HG03565 (cell line): ENCODE measurements around the gene TGFBI.
A peak's percentile ranks its signal among the peaks of the same experiment; 100 is the strongest.

ENCODE experiments used
- ATAC-seq: cut with Tn5 transposase; IDR thresholded peaks from one replicate; pipeline ENCODE4 v1.9.1; 2021; ENCODE audit warnings: mild to moderate bottlenecking, moderate library complexity; ENCODE audit not compliant: unreplicated experiment

TGFBI gene

DNA sequence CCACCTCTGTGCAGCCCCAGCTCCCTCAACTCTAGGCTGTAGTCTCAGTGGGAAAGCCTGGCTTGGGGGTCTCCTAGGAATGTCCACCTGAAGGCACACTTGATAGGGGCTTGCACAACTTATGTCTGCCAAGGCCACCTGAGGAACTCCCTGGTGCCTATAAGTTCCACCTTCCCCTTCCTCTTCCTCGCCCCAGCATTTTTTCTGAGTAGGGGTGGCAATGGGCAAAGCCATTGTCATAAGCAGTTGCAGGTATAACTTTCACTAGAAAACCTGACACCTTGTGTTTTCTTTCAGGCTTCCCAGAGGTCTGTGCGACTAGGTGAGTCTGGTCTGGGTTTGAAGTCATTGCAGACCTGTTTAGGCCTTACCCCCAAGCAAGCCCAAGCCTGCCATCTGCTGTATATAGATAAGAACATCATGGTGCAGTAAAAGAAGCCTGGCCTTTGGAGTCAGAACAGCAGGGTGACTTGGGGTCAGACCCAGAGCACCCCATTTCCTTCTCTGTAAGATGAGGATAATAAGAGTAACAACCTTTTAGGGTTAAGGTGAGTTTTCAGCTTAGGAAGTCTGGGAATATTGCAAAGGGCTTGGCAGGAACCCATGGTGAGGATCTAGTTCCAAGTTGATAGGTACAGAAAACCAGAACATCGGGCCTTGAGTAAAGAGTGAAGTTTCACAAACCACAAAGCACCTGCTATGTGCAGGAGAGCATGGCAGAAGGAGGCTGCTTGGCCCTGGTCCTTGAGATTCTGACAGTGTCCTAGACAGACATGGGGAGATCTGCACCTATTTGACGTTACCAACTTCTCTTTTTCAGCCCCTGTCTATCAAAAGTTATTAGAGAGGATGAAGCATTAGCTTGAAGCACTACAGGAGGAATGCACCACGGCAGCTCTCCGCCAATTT, 33.8 kb downstream of the TGFBI start:
- peak; percentile 77 for ATAC-seq

DNA sequence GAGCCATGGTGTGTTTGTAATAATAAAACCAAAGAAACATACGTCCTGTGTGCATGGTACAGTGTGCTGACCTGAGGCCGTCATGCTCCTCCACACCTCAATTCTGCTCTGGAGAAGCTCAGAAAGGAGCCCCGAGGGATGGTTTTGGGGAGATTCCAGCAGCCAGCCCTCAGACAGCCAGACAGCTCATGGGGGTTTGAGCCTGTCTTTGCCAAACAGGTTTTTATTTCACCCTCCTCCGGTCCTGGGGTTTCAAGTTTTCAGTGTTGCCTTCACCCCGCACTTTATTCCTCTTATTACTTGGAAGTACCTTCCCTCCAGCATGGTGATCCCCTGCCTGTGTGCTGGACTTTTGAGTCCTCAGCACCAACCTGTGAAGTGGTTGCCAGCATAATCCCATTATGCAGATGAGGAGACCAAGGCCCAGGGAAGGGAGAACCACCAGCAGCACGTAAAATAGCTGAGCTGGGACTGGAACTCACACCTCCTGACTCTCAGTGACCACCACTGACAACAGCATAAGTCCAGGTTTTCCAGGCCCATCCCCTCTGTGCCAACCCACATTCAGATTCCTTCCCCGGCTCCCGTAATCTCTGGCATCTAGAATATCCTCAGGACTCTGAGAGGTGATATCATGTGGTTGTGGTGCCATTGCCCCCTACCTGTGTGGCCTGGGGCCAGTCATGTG, 35.1 kb downstream of the TGFBI start:
- ATAC-seq, result no peak

DNA sequence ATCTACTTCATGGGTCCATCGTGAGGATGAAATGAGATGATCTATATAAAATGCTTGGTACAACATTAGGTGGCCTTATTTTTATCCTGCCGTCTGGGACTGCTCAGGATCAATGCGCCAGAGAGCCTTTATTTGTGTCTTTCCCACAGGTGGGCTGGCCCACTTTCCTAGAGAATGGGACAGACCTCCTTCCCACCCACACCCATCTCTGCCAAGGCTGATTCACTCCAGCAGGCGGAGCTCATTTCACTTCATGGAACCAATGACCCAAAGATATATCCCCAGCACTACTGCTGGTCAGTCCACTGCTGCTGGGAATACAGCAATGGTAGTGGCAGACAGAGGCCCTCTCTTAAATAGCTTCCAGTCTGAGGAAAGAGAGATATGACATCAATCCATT, 35.7 kb downstream of the TGFBI start:
- no peak for ATAC-seq

DNA sequence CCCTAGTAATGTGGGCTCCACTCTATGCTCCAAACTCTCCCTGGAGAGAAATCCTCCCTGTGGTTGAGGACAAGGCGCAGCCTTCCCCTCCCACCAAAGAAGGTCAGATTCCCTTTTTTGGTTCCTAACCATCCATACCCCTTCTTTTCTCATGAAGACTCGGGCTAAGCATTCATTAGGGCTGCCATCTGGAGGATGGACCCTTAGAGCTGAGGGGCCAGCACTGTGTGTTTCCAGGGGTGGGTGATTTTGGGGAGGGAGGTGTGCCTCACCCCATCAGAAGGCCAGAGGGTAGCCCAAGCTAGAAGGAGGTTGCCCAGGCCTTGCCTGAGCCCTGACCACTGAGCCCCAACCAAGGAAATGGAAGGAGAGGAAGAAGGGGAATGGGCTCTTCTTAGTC, 36.8 kb downstream of the TGFBI start:
- no peak for ATAC-seq

DNA sequence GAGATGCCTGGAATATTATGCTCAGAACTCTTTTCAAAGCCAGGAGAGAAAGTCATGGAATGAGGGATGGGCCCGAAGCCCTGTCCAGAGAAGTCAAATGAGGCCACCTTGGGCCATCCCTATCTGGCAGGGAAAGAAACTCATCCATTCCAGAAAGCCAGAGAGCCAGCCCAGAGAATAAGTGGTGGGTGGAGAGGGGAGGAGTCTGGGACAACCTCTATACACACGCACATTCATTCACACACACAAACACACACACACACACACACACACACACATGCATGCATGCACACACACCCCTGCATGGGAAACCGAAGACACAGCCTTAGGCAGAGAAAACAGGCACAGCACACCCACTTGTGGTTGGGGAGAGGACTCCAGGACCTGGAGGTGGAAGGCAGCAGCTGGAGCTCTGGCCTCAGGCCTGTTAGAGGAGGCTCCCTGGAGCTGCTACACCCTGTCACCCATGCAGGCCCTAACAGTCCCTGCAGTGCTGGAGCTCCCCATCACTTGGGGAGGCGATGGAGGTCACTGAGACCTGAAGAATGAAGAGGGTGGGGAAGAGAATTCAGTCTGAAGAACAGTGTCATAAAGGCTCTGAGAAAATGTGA, 38.0 kb downstream of the TGFBI start:
- no peak for ATAC-seq

DNA sequence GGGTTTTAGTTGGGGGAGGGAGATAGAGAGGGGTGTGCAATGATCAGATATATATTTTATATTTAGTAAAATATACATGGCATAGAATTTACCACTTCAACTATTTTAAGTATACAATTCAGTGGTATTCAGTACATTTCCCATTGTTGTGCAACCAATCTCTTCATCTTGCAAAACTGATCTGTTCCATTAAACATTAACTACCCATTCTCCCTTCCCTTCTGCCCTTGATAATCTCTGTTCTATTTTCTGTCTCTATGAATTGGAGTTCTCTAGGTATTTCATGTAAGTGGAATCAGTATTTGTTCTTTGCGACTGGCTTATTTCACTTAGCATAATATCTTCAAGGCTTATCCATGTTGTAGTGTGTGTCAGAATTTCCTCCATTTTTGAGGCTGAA, 38.6 kb downstream of the TGFBI start:
- ATAC-seq, result no peak

DNA sequence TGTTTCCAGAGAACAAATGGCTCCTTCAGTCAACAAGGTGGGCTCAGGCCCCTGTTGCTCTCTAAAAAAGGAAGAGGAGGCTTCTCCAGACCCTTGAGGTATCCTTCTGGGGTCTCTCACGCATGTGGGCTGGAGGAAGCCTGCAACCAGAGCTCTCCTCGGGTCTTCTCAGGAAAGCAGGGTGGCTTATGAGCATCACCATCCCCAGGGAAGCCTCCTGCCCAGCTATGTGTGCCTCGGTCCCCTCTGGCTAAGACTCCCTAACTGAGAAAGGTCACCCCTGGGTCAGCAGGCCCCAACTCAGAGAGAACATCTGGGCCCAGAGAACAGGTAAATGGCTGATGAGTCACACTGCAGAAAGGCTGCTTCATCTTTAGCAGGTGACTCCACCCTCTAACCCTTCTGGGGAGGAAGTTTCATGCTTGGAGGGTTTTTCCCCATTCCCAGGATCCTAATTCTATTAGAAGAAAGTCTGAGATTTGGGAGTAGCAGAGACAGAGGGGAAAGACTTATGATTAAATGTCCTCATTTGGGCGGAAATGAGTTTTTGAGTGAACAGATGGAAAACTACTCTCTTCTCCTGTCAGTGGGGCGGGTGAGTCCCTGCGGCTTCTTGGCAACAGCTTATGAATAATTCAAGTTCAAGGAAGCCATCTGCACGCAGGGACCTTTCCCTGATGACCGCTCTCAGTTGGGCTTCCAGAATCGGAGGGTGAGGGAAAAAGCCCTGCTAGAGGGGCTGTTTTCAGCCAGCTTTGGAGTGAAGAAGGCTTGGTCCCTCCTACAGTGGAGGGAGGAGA, 41.9 kb downstream of the TGFBI start:
- ATAC-seq, result no peak

DNA sequence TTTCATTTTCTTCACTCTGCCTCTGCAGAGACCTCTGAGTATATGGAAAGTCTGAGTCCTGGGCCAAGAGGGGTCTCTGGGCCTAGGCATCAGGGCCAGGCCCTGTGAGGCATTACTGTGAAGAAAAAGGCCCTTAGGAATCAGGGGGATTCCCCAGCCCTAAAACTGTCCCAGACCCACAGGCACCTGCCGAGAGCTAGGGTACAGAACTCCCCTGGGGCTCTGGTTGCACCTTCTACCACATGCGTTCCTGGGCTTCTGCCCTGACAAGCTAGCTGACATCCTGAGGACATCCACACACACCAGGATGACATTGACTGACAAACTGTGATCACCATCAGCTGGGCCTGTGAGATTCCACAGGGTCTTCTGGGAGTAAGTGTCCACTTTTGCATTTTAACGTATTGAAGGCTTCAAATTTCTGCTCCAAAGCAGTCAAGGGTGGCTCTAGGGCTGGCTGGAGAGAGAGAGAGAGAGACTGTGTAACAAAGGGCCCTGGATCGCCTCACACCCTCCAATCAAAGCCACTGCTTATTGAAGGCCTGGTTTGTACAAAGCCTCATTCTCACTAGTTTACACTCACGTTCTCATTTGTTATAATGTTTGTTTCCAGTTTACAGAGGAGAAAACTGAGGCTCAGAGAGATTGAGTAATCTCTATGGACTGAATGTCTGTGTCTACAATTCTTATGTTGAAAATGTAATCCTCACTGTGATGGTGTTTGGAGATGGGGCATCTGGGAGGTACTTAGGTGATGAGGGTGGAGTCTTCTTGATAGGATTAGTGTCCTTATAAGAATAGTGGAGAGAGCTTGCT, 45.1 kb downstream of the TGFBI start:
- peak; percentile 66 for ATAC-seq

DNA sequence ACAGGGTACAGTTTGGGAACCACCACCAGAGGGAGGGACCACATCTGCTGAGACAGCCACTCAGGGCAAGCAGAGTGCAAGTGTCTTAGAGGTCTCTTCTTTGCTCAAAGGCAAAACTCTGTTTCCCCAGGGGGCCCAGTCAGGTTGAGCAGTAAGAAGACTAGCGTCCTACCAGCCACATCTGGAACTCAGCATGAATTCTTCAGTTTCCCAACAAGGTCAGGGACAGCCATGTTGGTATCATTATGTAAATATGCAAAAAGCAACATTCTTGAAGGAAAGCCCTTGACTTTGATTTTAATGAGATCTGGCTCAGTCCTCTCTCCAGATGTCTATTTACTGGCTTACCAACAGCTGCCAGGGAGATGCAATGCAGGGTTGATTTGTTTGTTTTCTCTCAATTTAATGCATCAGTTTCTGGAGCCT, 46.7 kb downstream of the TGFBI start:
- no peak for ATAC-seq

DNA sequence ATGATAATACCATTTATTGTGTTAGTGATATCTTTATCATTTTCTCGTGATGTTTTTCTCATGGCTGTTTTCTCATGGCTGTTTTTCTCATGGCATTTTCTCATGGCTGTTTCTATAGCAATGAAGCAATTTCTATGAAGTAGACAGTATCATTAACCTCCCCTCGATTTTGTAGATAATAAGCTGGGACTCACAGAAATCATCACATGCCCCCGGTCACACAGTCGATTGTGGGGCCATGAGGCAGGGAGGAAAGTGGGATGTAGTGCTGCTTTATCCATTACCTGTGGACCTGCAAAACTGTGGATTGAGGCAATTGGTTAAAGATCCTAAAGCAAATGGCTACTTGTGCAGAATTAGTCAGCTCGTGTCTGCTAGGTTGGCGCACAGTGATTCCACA, 47.3 kb downstream of the TGFBI start:
- ATAC-seq, result no peak

DNA sequence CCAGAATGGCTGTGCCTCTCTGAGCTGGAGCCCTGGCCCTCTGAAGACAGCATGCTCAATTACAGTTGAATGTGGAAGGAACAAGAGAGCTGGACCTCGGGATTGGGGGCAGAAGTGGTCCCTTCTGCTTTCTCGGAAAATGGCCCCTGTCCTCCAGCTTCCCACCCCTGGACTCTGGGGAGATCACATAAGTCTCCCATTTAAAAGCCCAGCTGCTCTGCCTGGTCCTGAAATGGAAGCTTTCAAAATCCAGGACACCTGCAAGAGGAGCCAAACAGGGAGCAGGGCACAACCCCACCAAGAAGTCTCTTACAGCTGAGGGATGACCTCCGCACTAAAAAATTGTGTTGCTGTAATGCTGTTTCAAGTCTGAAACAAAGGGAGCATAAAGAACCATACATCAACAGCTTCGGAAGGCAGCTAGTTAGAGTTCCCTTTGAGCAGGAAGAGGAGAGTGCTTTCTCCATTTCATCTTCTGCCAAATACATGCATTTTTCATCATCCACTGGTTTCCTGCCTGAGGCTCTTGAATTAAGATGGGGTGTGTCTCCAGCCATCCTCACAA, 48.2 kb downstream of the TGFBI start:
- no peak for ATAC-seq

DNA sequence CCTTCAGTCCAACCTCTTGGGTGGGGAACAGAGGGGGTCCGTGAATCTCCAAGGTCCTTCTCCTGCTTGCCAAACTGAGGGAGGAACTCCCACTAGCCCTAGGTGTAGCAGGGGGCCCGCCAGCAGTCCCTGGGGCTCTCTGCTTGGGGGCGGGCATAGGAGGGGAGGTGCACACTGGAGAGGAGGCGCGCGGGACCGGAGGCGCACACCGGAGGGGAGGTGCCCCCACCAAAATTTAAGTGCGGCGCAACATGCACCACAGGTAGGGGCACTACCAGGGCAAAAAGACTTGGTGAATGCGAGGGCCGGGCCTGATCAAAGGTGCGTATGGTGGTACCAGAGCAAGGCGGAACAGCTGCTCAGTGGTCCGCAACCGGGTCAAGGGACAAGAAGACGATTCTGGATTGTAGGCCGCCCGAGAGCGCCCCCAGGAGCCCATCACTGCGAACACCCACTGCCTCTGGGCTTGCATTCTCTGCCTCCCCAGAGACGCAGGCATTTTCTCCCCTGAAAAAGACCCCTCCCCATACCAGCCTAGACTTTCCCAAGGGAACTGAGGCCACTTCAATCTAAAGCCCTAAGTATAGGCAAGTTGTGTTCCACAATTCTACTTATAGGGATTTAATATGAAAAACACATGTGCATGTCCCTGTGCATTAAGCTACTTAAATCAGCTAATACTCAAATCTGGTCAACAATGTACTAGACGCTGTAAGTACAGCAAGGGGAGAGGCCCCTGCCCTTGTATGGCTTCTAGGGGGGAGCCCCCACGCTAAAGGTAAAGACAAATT, 50.6 kb downstream of the TGFBI start:
- ATAC-seq, result no peak

DNA sequence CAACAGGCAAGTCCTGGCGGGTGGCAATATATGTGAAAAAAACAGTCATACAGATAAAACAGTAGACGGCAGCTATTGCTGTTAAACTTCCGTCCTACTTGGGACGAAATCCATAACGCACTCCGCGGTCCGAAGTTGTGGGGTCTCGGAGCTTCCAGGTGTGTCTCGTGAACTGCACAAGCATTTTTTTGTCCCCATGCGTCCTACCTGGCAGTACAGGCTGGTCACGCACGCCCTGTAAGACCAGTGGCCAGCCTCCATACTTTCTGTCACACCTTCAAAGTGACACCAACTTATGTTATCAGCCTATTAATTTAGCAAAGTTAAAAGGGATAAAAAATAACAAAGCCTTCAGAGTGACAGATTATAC, 51.3 kb downstream of the TGFBI start:
- ATAC-seq, result no peak

DNA sequence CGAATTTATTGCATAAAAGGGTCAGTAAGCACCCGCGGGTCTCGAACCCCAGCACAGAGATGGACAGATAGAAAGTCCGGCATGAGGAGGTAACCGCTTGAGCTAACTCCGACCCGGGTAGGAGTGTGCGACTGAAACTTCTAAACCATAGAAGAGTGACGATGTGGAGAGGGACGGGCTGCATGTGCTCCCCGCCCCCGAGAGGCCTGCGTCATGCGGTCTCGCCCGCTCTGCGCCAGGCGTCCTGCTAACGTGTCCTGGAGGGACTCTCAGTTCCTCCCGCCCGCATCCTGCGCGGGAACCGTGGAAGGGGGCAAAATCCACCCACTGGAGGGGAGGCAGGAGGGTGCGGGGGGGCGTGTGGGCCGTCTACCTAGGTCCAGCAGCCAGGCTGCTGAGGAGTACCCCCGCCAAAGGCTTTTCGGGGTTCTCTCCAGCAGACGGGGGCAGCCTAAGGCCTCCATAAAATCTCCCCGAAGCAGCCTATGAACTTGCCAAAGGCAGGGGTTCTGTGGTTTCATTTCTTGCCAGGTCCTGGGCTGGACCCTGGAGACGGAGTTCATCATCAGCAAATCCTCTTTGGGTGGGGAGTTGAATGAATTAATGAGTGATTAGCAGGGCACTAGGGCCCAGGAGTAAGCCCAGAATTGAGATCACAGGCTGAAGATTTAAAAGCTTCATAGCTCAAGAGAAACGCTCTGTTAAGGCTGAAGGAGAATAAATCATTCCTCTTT, 51.9 kb downstream of the TGFBI start:
- peak; percentile 83 for ATAC-seq

DNA sequence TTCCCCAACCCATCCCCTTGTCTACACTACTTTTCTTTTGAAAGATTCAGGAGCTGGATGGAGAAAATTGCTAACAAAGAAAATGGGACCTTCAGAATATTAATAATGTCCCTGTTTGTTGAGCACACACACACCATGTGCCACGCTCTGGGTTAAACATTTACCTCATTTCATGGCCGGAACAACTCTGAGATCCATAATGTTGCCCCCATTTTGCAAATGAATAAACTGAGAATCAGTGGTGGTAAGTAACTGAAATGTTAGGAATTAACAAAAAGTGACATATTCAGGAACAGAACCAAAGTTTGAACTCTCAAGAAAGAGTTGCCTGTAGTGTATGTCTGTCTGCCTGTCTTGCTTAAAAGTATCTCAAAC, 52.4 kb downstream of the TGFBI start:
- ATAC-seq, result no peak

DNA sequence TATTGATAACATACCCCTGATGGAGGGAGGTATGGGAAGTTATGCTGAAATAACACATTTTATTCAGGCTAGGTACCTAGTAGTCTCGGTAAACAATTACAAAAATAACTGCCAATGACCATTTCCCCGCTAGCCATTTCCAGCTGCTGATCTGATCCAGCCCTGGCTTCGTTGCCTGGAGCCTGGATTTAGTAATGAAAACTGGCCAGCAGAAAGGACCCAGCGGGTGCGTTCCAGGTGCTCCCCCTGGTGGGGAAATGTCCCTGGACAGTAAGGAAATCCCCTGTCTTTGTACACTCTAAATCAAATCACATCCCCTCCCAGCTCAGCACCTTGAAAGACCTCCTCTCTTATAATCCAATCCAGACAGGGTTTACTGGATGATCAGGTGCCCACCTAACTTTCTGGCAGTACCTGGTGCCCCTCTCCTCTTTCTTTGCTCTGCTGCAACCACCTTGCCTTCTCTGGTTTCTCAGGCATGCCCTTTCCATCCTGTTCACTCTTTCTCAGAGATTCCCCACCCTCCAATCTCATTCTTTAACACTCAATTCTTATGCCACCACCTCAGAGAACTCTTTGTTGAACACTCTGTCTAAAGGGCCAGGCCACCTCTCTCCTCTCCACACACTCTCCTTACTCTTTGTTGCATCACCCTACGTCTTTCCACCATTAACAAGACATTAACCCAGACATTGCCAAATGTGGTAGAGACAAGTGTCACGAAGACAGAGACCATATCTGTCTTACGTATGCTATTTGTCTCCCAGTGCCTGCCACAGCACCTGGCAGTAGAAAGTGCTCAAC, 53.8 kb downstream of the TGFBI start:
- ATAC-seq, result no peak

DNA sequence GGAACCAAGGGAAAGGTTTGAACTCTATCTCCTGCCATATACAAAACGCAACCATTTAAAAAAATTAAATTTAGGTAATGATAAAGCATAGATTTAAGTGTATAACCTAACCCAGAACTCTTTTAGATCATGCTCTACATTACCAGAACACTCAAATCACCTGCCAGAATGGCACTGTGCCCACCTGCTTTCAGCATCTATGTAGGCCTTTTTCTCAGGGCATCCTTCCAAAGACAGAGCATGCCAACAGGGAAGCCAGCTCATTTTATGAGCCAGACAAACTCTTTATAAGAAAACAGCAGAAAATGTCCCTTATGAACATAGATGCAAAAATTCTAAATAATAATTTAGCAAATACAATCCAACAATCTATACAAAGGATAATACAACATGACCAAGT, 55.9 kb downstream of the TGFBI start:
- no peak for ATAC-seq
